Activated CD4-positive, alpha-beta T cell treated with anti-CD3 and anti-CD28 coated beads, Interleukin-2, amount 10 ng/mL, durations not matched to agents 7 days and 5 days (primary cell): ENCODE data around the gene ECI2. TPM values are rescaled to one million over a fixed set of nuclear protein-coding genes. Genes with fewer than 3 reads are reported as not detected.

Source experiments
- CTCF ChIA-PET: fragments of 350-600 bp; sonication (Branson Sonifier 250); formaldehyde crosslinking; loops from one replicate; lab custom pipeline; 2021; ENCODE audit warnings: antibody characterized with exemption; lab: Charles Lee
- POLR2A ChIA-PET: fragments of 350-600 bp; sonication (Branson Sonifier 250); formaldehyde crosslinking; loops from one replicate; lab custom pipeline; 2021; ENCODE audit warnings: antibody characterized with exemption; lab: Charles Lee
- DNase-seq: peaks from one replicate; pipeline ENCODE4 v3.0.0-alpha.2; 2020
- H3K27ac Mint-ChIP-seq: one replicate; pipeline ENCODE4 v1.8.0; 2021; ENCODE audit warnings: mild to moderate bottlenecking, moderate library complexity, mixed read lengths
- H3K27me3 Mint-ChIP-seq: one replicate; pipeline ENCODE4 v1.8.0; 2021; ENCODE audit warnings: mixed read lengths
- H3K36me3 Mint-ChIP-seq: one replicate; pipeline ENCODE4 v1.8.0; 2021; ENCODE audit warnings: low read depth, mixed read lengths
- H3K4me1 Mint-ChIP-seq: one replicate; pipeline ENCODE4 v1.8.0; 2021; ENCODE audit warnings: mixed read lengths
- H3K4me3 Mint-ChIP-seq: one replicate; pipeline ENCODE4 v1.8.0; 2021; ENCODE audit warnings: mild to moderate bottlenecking, moderate library complexity, mixed read lengths
- H3K9me3 Mint-ChIP-seq: one replicate; pipeline ENCODE4 v1.8.0; 2021; ENCODE audit warnings: mixed read lengths
- total RNA-seq, 2 experiments: library from RNA; stranded (reverse); gene quantifications; one replicate each; pipeline ENCODE4 v1.2.3, GENCODE V29; 2021

The ECI2 gene
- total RNA-seq, 2 experiments from 2014 or later, result 25.8 to 26.3 TPM

DNA sequence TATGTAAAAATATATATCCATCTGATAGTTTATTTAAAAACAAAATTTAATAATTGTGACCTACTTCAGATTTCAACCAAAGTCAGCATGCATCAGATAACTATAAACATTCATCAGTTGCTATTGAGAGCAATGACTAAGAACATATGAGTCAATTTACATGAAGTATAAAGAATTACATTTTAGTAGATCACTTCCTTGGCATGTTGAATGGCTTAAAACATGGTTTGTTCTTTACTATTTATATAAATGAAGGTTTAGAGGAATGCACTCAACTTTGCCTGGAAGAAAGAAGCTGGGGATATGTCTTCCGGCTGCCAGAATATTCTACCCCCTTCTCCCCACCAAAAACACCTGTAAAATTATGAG lies 50.1 kb downstream of the ECI2 start:
- no peak overlapping the region for H3K27ac Mint-ChIP-seq
- CTCF ChIA-PET, result interaction anchor here (1.3 kb wide), 1 partner anchor 64 kb away, joined by 3 read pairs; a partner anchor contains a TSS
- H3K36me3 Mint-ChIP-seq, result no peaks in the 10 kb centered on the region
- no peaks in the 10 kb centered on the region for H3K4me1 Mint-ChIP-seq
- H3K4me3 Mint-ChIP-seq, result no peak overlapping the region
- H3K9me3 Mint-ChIP-seq, result no peaks in the 10 kb centered on the region
- POLR2A ChIA-PET, result no interaction called here
- H3K27me3 Mint-ChIP-seq, result no peaks in the 10 kb centered on the region
- no peak for DNase-seq

DNA sequence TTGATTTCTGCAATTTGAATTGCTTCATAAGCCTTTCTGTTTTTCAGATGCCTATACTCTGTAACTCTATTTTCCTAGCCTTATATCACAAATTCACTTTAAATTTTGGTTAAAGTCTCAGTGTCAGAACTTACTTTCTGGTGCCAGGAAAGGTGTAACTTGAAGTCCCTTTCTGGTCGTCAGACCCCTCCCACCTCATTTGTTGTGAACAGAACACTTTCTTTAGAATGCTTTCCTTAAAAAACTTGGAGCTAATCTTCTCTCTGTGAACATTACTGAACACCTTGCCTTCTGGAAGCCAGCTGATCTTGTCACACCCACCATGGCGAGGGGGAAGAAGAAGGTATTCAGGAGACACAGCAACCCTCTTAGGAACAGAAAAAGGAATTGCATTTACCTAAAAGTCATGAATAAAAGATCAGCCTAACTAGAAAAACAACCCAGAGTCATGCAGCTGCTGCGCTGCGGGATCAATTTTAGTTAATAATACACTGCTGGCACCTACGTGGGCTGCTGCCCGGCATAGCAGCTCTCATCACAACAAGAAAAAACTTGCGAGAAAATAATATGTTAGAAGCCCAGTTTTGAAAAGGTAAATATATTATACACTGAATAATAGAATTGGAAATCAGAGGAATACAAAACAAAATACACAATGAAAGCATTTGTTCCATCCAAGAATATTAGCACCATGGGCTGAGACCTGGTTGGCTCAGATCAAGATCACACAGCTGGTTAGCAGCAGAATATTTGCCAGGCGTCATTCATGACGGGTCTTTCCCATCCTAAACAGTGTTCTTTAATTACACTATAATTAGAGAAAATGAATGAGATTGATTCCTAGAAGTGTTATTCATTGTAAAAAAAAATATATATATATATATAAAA lies 50.7 kb downstream of the ECI2 start:
- Mint-ChIP-seq H3K27me3 (peaks cover under 1% of the 10 kb centered on the region), H3K36me3 (no peaks in the 10 kb centered on the region), H3K9me3 (no peaks in the 10 kb centered on the region), H3K27ac (no peak overlapping the region), H3K4me1 (no peaks in the 10 kb centered on the region), H3K4me3 (no peak overlapping the region)
- CTCF ChIA-PET, result no interaction called here
- DNase-seq, result no peak
- POLR2A ChIA-PET, result no interaction called here

DNA sequence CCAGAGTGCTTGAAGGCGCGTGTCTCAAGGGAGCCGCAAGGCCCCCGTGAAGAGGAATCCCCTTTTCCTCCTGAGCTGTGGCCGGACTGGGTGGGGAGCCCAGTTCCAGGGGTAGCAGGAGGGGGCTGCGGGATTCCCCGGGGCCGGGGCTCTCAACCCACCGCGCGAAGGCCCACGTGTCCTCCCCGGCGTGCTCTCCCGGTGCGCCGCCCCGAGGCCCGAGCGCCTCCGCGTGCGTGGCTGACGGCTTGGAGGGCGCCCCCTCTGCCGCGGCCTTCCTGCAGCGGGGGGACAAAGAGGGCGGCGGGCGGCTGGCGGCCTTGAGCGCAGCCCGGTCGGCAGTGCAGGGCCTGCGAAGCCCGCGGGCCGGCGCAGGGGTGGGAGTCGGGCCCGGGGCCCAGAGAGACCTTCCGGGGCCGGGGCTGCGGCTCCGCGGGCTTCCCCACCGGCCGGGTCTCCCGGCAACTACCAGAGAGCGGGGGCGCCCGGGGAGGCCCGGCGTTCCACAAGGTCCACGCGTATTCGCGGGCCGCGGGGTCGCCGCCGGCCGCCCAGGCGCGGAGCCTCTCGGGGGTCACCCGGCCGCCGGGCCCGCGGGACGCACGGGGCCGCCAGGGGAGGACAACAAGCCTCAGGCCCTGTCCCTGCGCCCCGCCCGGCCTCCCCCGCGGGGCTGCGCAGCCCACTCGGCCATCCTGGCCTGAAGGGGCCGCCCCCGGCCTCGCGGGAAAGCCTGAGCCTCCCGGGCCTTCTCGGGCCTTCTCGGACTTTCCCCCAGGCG lies 56.5 kb downstream of the ECI2 start, which contains the start of gene FAM217A:
Gene FAM217A, minus strand, starts transcription at position 447 of the 781 bp plus-strand sequence. CDS start 1,723 bp downstream, outside the sequence.
- peaks cover 1% of the 10 kb centered on the region for H3K4me1 Mint-ChIP-seq
- no peaks in the 10 kb centered on the region for H3K36me3 Mint-ChIP-seq
- CTCF ChIA-PET, result interaction anchor here (0.9 to 1.5 kb wide), 4 partner anchors 9 to 36 kb away, joined by 3 to 4 read pairs (median 3); no protein-coding TSS in a partner anchor
- no peak within 1 kb of the TSS for H3K27ac Mint-ChIP-seq
- H3K27me3 Mint-ChIP-seq, result peaks cover 14% of the 10 kb centered on the region
- no peak within 1 kb of the TSS for H3K4me3 Mint-ChIP-seq
- H3K9me3 Mint-ChIP-seq, result no peaks in the 10 kb centered on the region
- no peak for DNase-seq
- POLR2A ChIA-PET, result no interaction called here

DNA sequence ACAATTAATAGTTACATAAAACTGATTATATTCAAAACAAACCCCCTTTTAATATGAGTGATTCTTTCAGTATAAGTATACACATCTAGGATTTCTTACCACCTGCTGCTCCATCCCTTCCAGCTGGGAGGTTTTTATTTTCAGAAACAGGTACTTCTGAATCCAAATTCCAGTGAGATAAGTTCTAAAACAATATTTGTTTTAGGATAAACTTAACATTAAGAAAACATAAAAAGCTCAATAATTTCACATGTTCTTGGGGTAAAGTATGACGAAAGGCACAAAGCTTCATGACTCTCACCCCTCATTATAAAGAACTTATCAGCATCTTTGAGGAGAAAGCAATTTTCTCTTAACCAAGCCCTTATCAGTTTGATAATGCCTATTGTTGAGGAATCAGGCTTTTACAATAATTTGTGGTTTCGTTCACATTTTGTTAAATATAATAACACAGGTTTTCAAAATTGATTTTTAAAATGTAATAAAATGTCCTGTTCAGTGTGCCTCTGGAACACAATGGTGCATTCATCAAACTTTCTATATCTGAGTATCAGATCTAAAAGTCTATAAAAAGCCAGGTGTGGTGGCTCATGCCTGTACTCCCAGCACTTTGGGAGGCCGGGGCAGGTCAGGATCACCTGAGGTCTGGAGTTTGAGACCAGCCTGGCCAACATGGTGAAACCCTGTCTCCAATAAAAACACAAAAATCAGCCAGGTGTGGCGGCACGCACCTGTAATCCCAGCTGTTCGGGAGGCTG lies 60.7 kb downstream of the ECI2 start:
- ChIA-PET CTCF (no interaction called here), POLR2A (no interaction called here)
- Mint-ChIP-seq H3K9me3 (no peaks in the 10 kb centered on the region), H3K4me1 (peaks cover 1% of the 10 kb centered on the region), H3K36me3 (no peaks in the 10 kb centered on the region), H3K4me3 (no peak overlapping the region), H3K27me3 (peaks cover 14% of the 10 kb centered on the region), H3K27ac (no peak overlapping the region)
- DNase-seq, result no peak

DNA sequence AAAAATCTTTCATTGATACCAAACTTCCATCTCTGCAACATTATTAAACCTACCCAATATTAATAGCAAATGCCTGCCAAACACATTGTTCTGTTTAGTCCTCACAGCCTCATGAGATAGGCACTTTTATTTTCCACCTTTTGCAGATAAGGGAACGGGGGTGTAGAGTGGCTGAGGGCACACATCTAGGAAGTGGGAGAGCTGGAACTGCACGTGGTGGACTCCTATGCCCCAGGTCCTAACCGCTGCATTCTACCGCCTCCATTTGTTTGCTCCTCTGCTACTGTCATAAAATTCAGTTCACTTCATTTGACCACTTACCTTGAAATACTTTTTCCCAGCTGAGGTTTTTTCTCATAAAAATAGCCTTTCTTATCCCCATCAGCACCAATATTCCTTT lies 64.0 kb downstream of the ECI2 start:
- Mint-ChIP-seq H3K27me3 (peaks cover 8% of the 10 kb centered on the region), H3K4me3 (no peak overlapping the region), H3K27ac (no peak overlapping the region), H3K36me3 (no peaks in the 10 kb centered on the region), H3K4me1 (no peaks in the 10 kb centered on the region), H3K9me3 (no peaks in the 10 kb centered on the region)
- POLR2A ChIA-PET, result no interaction called here
- CTCF ChIA-PET, result interaction anchor here (1.1 kb wide), 1 partner anchor 13 kb away, joined by 3 read pairs; no protein-coding TSS in a partner anchor
- no peak for DNase-seq

DNA sequence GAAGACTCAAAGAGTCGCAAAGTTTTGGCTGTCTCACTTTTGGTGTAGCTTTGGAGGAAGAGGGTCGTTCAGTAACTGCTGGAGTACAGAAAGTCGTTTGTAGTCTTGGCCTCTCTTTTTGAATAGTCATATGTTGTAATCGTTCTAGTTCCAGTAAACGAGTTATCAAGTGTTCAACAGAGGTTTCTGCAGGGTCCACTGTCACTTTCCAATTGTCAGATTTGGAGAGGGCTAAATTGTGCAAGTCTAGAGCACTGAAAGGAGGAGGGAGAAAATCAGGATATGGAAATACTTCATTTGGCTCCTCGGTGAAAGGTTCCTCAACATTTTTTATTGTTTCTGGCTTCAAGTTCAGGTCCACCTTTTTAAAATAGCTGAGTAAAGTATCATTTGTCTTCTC lies 66.2 kb downstream of the ECI2 start:
- Mint-ChIP-seq H3K27me3 (peaks cover 6% of the 10 kb centered on the region), H3K9me3 (no peaks in the 10 kb centered on the region), H3K27ac (no peak overlapping the region), H3K36me3 (peaks cover 21% of the 10 kb centered on the region), H3K4me1 (no peaks in the 10 kb centered on the region), H3K4me3 (no peak overlapping the region)
- ChIA-PET CTCF (interaction anchor here (1.7 kb wide), 2 partner anchors 10 kb away, joined by 5 read pairs; no protein-coding TSS in a partner anchor), POLR2A (no interaction called here)
- no peak for DNase-seq

DNA sequence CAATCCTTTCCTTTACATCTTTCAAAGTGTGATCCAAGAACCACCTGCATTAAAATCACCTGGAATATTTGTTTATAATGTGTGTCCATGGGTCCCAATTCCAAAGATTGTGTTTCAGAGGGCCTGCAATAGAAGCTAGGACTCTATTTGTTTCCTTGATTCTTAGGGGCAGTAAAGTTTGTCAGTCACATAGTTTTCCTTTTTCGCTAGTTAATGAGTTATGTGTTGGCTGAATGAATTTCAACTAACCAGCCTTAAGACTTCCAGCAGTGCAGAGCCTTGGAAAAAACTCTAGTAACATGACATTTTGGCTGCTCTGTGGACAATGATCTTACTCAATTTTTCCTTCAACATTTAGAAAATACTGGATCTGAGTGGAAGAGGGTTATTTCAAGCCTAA lies 67.7 kb downstream of the ECI2 start:
- ChIA-PET CTCF (interaction anchor here (1.3 to 1.7 kb wide), 2 partner anchors 8 to 88 kb away, joined by 3 to 5 read pairs; no protein-coding TSS in a partner anchor), POLR2A (no interaction called here)
- peaks cover 32% of the 10 kb centered on the region for H3K36me3 Mint-ChIP-seq
- DNase-seq, result no peak
- peaks cover 6% of the 10 kb centered on the region for H3K27me3 Mint-ChIP-seq
- H3K4me3 Mint-ChIP-seq, result no peak overlapping the region
- H3K4me1 Mint-ChIP-seq, result no peaks in the 10 kb centered on the region
- H3K27ac Mint-ChIP-seq, result no peak overlapping the region
- H3K9me3 Mint-ChIP-seq, result no peaks in the 10 kb centered on the region

DNA sequence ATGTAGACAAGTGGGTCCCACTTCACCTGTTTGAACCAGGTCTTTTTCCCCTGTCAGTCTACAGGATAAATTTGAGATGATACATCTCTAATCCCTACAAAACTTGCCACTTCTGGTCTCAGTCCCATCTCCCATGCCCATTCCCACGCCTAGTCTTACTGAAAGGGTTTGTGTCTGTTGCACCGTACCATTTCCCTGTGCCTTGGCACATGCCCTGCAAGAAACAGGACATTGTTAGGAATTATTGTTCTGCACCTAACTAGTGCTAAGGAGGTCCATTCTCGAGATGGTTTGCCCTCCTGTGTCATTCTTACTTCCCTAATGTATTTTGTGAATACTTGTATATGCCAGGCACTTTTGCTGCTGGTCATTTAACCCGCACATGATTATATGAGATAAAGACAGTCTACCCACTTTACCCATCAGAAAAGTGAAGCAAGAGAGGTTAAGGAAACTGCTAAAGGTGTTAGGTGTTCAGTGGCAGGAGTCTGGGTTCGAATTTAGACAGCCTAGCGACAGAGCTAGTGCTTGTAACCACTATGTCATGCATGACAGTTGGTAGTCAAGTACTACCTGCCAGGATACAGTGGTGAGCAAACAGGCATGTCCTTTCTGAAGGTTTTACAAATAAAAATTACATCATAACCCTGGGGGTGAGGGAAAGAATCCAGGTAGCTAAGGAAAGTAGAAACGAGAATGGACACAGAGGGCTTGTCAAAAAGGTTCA lies 69.2 kb downstream of the ECI2 start:
- ChIA-PET POLR2A (no interaction called here), CTCF (no interaction called here)
- Mint-ChIP-seq H3K4me3 (no peak overlapping the region), H3K4me1 (no peaks in the 10 kb centered on the region), H3K36me3 (peaks cover 36% of the 10 kb centered on the region), H3K27ac (no peak overlapping the region), H3K27me3 (peaks cover 6% of the 10 kb centered on the region), H3K9me3 (no peaks in the 10 kb centered on the region)
- DNase-seq, result no peak

Other genes with a start within 250 kb of the ECI2 start
- gene FAM217A, start 56.4 kb downstream of the ECI2 start, total RNA-seq, result not detected